Ovary (tissue), 9 donors: ENCODE measurements around the gene MXD4. TPM values are rescaled to one million over a fixed set of nuclear protein-coding genes. Genes with fewer than 3 reads are reported as not detected.
A peak's percentile ranks its signal among the peaks of the same experiment; 100 is the strongest.

ENCODE experiments used
- DNase-seq, 5 donors: peaks; one replicate each; pipeline ENCODE4 v3.0.0-alpha.2; 2019 to 2020
- H3K27ac ChIP-seq, 2 donors: fragments of 200-600 bp; one replicate each; pipeline versions ENCODE4 v1.5.1 to v1.8.0; 2019 to 2022
- H3K27me3 ChIP-seq: fragments of 200-600 bp; one replicate; pipeline ENCODE4 v1.8.0; 2022
- H3K36me3 ChIP-seq: fragments of 200-600 bp; sonication (generic); one replicate; pipeline ENCODE4 v1.5.1; 2019
- H3K4me1 ChIP-seq: one replicate; pipeline ENCODE4 v1.8.1; 2013; ENCODE audit warnings: mild to moderate bottlenecking, moderate library complexity; ENCODE audit not compliant: insufficient read depth
- H3K4me3 ChIP-seq: fragments of 200-600 bp; sonication (generic); one replicate; pipeline ENCODE4 v1.5.1; 2017
- H3K9me3 ChIP-seq, 2 donors: fragments of 200-600 bp in 1 of 2; sonication (generic) in 1 of 2; one replicate each; pipeline versions ENCODE4 v1.5.1 to v1.8.1; 2013 to 2019; ENCODE audit warnings: mild to moderate bottlenecking in 1 of 2, moderate library complexity in 1 of 2
- CTCF ChIP-seq, 3 donors: fragments of 450-650 bp in 2 of 3; fragments of 200-600 bp in 1 of 3; IDR thresholded peaks; one replicate each; pipeline versions ENCODE4 v1.5.1 to v1.8.0; 2016 to 2022; ENCODE audit warnings: antibody characterized with exemption in 3 of 3, mild to moderate bottlenecking in 1 of 3
- EP300 ChIP-seq: sonication (generic); formaldehyde crosslinking; IDR thresholded peaks from one replicate; pipeline ENCODE4 v1.6.1; 2017; ENCODE audit warnings: antibody characterized with exemption
- POLR2A ChIP-seq: fragments of 450-650 bp; IDR thresholded peaks from one replicate; pipeline ENCODE4 v1.6.1; 2017; ENCODE audit warnings: antibody characterized with exemption, mild to moderate bottlenecking, moderate library complexity
- WGBS, 3 donors: extraction: QIAGEN DNeasy Blood & Tissue Kit in 1 of 3; methylation state at CpG; one replicate each; pipeline versions ENCODE4 v1.1.5 to v1.1.7; 2013 to 2017; 5-methylcytosine and 5-hydroxymethylcytosine counted together
- intact Hi-C, 4 donors: fragments of 100-400 bp; cut with DNase I; formaldehyde crosslinking; loops; one replicate each; pipeline versions ENCODE4 v1.11.0 to v1.15.1; 2022 to 2023
- polyA plus RNA-seq, 2 donors: library from polyadenylated mRNA; stranded (reverse); fragments of 200-250 nt in 1 of 2; fragments of 350-450 nt in 1 of 2; fragmentation: Illumina TruSeq in 1 of 2; extraction: RNeasy Lipid Tissue Mini Kit (QIAGEN cat#74804) in 1 of 2; gene quantifications; one replicate each; pipeline ENCODE4 v1.2.3, GENCODE V29; 2013 to 2014
- total RNA-seq, 7 donors: library from RNA; depleted of rRNA in 2 of 7; stranded (reverse); fragments of >200 nt in 2 of 7; fragmentation: NEBNext Ultra II Directional in 3 of 7; extraction: Animal tissue kit (Norgen Biotek cat#: 25700) in 3 of 7; gene quantifications; one replicate each; pipeline versions ENCODE4 v1.1.0 to v1.2.4, GENCODE V29; 2016 to 2023
- donor health status: DM: no; HTN: no; CAD: no; lungs with moderate emphysema.
- donor health status: DM: no; HTN: no; CAD: no.
- donor health status: Bipolar disorder and iron deficiency.
- donor health status: DM: yes; HTN: yes; CAD: no.
- donor health status: DM: no; HTN: no; CAD: no.
- donor health status: DM: yes; HTN: yes; CAD: no.

MXD4 gene
- total and polyA plus RNA-seq, 9 donors: 10.3 to 51.4 (median 35.3) TPM

GRCh38 chr4:2257361-2258081 lies 4.4 kb downstream of the MXD4 start:
- intact Hi-C loops: loop anchor here in 2 of 4 donors (5.0 to 10.0 kb wide), 2 partner anchors 160 to 277 kb away; partner anchors contain the start of genes CFAP99 (in 1 of the 2), FAM193A (in 1 of the 2) and ZFYVE28 (in 1 of the 2)
- 55 to 70% (median 55%) methylated on average over 13 to 14 of the region's 14 CpGs for WGBS, 3 donors
- no peak overlapping the region for H3K4me3 ChIP-seq

GRCh38 chr4:2256781-2257191 lies 5.1 kb downstream of the MXD4 start:
- H3K4me1 ChIP-seq: peaks cover 21% of the 10 kb centered on the region
- H3K27me3 ChIP-seq: no peaks in the 10 kb centered on the region
- no peak for TF ChIP-seq POLR2A
- TF ChIP-seq EP300: no peak
- TF ChIP-seq CTCF (IDR thresholded peaks at IDR 0.05): no peak
- intact Hi-C loops: loop anchor here in 2 of 4 donors (5.0 to 10.0 kb wide), 2 partner anchors 161 to 278 kb away; partner anchors contain the start of genes CFAP99 (in 1 of the 2), FAM193A (in 1 of the 2) and ZFYVE28 (in 1 of the 2)
- 35 to 37% (median 36%) methylated on average over 12 of the region's 12 CpGs for whole genome bisulfite sequencing, 3 donors
- H3K9me3 ChIP-seq: no peaks in the 10 kb centered on the region
- peak overlapping the region; percentile 58 to 71 for H3K27ac ChIP-seq
- peak; percentile 37 to 69 (median 47) for DNase-seq
- no peak overlapping the region for H3K4me3 ChIP-seq
- H3K36me3 ChIP-seq: no peaks in the 10 kb centered on the region

More at GRCh38 chr4:2257361-2258081, 4.4 kb downstream of the MXD4 start:
- no peaks in the 10 kb centered on the region for H3K27me3 ChIP-seq
- no peaks in the 10 kb centered on the region for H3K9me3 ChIP-seq
- peaks cover 21% of the 10 kb centered on the region for H3K4me1 ChIP-seq
- peak overlapping the region in 1 of 2 donors; percentile 71 for H3K27ac ChIP-seq
- no peaks in the 10 kb centered on the region for H3K36me3 ChIP-seq
- DNase-seq: peak; percentile 18 to 54 (median 33)
- TF ChIP-seq CTCF (IDR thresholded peaks at IDR 0.05): no peak

- no peaks in the 10 kb centered on the region for H3K27me3 ChIP-seq
- whole genome bisulfite sequencing, 3 donors: 21 to 40% (median 36%) methylated on average over 4 to 8 of the region's 8 CpGs
- peak overlapping the region; percentile 26 for H3K4me3 ChIP-seq
- peak; percentile 34 to 71 (median 59) for DNase-seq
- peak overlapping the region; percentile 58 to 71 for H3K27ac ChIP-seq
- peaks cover 21% of the 10 kb centered on the region for H3K4me1 ChIP-seq
- H3K36me3 ChIP-seq: no peaks in the 10 kb centered on the region
- TF ChIP-seq CTCF (IDR thresholded peaks at IDR 0.05) (no peak), POLR2A (no peak), EP300 (no peak)
- intact Hi-C loops: loop anchor here in 2 of 4 donors (5.0 to 10.0 kb wide), 2 partner anchors 161 to 279 kb away; partner anchors contain the start of genes CFAP99 (in 1 of the 2), FAM193A (in 1 of the 2) and ZFYVE28 (in 1 of the 2)
- no peaks in the 10 kb centered on the region for H3K9me3 ChIP-seq
These were observed 5.7 kb downstream of the MXD4 start for GRCh38 chr4:2256156-2256731.

- Histone ChIP-seq H3K4me3 (peak overlapping the region; percentile 26), H3K9me3 (no peaks in the 10 kb centered on the region), H3K27me3 (no peaks in the 10 kb centered on the region), H3K27ac (peak overlapping the region; percentile 58 to 71), H3K4me1 (peaks cover 21% of the 10 kb centered on the region), H3K36me3 (no peaks in the 10 kb centered on the region)
- WGBS, 3 donors: 9 to 21% (median 19%) methylated on average over 11 to 18 of the region's 18 CpGs
- TF ChIP-seq CTCF (IDR thresholded peaks at IDR 0.05): no peak
- TF ChIP-seq POLR2A: no peak
- no peak for TF ChIP-seq EP300
- intact Hi-C loops: loop anchor here in 2 of 4 donors (5.0 to 10.0 kb wide), 2 partner anchors 162 to 279 kb away; partner anchors contain the start of genes CFAP99 (in 1 of the 2), FAM193A (in 1 of the 2) and ZFYVE28 (in 1 of the 2)
- peak; percentile 39 to 81 (median 71) for DNase-seq
These were observed 6.3 kb downstream of the MXD4 start for GRCh38 chr4:2255501-2256155.
